UCSD-AML1 (cell line): ENCODE data around the gene PFDN6.
A peak's percentile ranks its signal among the peaks of the same experiment; 100 is the strongest.

ENCODE experiments used
- DNase-seq: peaks from one replicate; lab custom pipeline; 2025; ENCODE audit not compliant: unreplicated experiment; lab: John Stamatoyannopoulos, UW

Gene PFDN6

DNA sequence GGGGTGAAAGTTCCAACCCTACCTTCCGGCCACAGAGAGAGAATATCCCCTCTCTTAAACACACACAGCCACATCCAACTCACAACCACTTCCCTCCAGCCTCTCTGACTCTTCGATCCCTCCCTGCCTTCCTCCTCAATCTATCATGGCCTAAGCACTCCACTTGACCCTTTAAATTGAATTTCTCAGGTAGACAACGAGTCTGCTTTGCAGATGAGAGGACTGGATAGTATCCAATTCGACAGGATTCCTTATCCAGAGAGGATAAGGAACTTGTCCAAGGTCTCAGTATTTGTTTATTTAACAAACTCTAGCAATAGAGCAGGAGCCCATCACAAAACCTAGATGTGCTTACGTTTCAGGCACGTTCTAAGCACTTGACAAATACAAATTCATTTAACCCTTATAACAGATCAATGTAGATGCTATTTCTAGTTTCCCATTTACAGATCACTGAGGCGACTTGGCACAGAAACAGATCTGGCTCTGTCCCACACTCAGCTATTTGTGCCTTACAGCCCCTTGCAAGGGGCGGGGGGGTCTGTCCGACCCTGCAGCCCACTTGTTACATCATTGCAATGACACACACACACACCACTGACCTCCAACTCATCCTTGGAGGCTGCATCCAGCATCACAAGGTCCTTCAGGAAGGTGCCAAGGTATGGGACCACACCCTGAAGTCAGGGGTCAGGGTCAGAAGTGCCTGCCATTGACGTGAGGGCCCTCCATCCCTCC is 4.9 kb downstream of the PFDN6 start:
- no peak for DNase-seq

DNA sequence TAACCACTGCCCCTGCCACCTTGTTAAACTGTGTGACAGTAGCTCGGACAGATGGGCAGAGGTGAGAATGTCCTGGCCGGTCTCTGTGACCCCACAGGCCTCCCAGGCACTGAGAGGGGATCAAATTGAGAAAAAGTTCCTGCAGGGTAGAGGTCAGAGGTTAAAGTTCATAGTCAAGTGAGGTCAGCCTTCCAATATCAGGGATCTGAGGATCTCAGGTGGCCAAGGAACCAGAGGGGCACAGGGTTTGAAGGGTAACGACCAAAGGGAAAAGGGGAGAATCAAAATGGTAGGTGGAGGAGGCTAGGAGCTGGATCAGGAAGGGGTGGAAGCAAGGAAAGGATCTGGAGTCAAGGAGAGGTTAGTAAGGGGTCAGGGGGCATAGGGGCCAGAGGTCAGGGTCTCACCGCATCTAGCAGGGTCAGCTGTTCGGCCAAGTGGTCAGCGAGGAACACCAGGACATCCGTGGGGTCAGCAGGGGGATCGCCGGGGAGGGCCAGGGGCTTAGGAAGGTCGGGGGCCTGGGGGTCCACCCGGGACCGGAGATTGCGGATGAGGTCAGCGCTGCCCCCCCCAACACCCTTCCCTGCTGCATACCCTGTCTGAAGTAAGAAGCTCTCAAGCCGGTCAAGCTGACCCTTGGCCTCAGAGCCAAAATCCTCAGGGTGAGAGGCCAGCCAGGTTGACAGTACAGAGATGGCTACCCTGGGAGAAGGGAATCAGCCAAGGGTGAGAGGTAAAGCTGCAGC is 6.4 kb downstream of the PFDN6 start:
- no peak for DNase-seq

DNA sequence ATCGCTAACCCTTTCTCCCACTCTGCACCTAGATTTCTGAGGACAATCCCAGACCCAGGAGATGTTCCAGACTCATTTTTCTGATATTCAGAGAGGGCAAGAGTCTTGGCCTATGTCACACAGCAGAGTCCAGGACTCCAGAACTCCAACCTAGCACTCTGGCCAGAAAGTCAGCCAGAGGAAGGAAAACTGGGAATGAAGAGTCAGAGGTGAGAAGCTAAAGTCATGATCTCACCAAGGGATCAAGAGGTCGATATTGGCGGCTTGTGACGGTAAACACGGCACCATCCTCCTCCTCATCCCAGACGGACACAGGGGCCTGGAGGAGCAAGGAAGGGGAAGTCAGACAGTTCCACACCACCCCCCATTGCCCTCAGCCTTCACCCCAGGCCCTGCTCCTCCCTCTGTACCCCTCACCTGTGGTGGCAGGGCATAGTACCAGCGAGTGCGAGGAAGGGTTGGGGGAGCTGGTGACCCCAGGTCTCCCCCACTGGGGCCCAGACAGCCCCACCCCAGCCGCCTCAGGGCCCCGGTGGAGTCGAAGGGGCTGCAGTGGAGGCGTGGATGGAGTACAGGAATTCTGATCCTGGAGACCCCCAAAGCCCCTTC is 7.5 kb downstream of the PFDN6 start:
- no peak for DNase-seq

DNA sequence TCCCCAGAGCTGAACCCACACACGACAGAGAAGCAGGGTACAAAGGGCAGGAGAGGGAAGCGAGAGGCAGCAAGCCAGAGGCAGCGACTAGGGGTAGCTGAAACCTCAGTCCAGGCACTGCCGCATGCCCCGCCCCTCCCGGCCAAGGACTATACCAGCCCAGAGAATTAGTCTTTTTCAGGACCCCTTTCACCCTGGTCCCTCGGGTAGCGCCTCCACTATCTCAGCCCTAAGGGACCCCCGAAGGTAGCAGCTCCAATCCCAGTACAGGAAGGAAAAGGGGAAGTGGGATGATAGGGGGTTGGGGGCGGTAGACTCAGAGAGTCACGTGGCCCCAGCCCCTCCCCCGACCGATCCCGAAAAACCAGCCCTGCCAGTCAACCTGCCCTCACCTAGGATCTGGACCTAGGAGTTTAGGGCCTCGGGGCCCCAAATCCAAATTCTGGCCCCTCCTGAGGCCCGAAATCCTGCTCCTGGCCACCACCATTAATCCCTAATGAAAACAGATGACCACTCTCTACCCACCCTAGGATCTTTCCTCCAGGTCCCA is 8.1 kb downstream of the PFDN6 start:
- DNase-seq = peak; percentile 44

DNA sequence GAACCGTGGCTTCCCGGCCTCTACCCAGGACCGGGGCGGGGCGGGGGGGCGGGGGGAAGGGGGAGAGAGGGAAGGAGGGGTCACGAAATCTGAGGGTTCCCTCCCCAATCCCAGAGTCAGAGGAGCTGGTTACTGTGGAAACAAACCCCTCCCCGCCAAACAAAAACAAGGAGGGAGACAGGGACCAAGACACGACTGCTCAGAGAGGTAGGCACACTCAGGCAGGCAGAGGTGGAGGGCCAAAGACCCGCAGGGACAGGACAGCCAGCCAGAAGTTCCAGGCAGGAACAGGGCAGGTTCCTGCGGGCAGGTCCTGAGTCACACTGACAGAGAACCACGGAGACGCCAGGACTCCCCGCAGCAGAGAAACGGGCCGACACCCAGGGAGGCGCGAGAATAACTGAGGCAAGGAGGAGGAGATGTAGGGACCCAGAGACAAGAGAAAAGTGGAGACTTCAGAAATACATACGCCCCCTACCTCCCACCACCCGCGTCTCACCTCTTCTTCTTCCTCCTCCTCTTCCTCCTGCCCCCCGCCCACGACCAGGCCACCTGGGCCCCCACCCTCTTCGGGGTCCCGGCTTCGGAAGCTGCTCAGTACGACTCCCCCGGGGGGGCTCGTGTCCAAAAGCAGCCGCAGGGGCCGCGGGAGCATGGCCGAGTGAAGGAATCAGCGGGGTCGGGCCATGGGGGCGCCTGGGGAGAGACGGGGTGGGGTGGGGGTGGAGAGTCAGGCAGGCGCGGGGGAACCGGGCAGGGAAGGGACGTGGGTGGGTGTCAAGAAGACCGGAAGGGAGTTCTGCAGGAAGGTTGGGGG is 8.8 kb downstream of the PFDN6 start:
- DNase-seq = peak; percentile 61

DNA sequence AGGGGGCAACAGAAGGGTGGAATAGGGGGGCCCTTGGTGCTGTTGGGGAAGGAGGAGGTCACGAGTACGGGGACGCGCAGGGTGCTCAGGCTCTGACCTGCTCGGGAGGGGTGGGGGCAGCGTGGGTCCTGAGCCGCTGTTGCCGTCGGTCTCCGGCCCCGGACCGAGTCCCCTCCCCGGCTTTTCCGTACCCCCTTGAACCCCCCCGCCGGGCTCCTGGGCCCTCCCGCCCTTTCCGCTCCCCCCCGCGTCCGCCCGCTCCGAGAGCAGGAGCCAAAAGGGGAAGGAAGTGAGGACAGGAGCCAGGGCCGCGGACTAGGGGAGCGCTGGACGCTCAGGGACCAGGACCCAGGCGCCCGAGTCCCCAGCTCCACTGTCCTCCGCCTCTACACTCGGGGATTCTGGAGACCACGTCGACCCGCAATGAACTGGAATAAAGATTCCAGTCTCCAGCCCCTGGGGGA is 9.4 kb downstream of the PFDN6 start, which contains the start of gene RGL2:
Gene RGL2, minus strand, starts transcription at position 170 of the 464 bp plus-strand sequence. CDS start 332 bp downstream, outside the sequence.
- DNase-seq = peak; percentile 90

DNA sequence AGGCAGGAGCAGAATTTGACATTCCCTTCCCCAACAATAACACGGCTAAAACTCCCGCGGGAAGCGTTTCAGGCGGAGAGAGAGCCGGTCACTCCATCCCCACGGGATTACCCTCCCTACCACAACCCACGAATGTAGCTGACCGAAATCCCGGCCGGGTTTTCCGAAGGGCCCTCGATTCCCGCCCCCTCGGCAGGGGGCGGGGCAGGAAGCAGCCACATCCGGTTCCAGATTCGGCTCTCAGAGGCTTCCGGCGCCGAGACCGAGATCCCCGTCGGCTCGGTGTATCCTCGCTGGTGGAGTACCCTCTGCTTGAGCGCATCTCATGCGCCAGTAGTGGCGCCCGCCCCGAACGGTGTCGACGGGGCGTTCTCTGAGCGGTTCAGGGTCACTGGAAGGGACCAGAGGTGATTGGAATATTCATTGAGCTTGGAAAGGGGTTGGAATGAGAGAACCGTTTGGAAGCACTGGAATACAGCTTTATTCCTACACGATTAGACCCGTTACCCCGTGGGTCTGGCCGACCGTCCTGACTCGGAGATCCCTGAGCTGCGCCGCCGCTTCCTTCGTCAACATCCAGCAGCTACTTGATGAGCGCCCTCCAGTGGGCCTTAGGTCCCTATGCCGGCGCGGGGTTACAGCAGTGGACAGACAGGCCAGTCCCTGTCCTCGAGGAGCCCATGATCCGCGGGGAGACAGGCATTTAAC is 10.0 kb downstream of the PFDN6 start:
- peak; percentile 97 for DNase-seq

DNA sequence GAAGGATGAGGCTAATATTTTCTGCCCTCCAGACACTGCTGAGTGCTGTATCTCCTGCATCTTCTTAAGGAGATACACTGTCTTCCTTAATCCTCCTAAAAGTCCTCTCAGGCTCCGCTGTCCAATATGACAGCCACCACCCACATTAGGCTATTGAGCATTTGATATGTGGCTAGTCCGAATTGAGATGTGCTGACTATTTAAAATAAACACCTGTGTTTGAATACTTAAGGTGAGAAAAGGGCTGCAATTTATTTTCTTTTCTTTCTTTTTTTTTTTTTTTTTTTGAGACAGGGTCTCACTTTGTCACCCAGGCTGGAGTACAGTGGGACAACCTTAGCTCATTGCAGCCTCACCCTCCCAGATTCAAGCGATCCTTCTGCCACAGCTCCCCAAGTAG is 12.5 kb downstream of the PFDN6 start:
- no peak for DNase-seq

DNA sequence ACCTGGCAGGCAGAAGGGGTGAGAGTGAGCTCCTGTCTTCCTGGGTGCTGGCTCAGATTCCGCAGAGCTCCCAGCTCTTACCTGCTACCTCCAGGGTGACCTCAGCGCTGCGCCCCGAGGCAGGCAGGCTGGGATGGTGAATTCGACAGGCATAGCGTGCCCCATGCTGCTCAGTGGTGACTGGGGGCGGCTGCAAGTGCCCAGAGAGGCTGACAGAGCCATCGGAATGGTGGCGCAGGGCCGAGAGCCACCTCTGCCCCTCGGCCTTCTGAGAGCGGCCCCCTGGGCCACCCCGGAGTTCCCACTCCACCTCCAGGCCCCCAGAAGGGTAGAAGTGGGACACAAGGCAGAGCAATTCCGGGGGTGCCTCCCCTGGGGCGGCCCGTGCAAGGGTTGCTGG is 14.8 kb downstream of the PFDN6 start:
- no peak for DNase-seq

DNA sequence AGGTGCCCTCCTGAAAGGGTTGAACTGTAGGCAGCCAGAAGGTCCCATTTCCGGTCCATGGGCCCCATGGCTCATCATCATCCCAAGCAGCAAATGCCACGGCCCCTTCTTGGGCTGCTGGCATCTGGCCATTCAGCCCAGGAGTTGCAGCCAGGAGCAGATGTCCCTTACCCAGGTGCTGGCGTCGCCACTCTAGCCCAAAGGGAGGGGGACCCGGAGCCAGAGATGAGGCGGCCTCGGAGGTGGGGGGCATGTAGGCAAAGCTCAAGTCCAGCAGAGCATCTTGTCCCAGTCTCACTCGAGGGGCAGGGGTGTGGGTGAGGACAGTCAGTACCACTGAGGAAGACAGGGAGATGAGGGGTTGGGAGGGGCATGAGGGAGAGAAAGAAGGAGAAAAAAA is 15.7 kb downstream of the PFDN6 start:
- DNase-seq = no peak

DNA sequence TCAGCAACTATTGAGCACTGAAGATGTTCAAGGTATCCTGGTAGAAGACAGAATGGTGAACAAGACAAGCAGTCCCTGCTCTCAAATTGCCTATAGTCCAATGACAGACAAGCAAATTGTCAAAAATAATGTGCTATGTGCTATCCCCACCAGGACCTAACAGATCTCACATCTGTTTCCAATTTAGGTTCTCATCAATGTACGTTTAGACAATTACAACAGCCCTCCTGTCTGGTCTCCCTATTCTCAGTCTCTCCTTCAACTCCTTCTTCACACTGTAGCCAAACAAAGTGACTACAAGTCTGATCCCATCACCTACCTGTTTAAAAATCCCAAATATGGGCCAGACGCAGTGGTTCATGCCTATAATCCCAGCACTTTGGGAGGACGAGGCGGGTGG is 17.0 kb downstream of the PFDN6 start:
- no peak for DNase-seq

DNA sequence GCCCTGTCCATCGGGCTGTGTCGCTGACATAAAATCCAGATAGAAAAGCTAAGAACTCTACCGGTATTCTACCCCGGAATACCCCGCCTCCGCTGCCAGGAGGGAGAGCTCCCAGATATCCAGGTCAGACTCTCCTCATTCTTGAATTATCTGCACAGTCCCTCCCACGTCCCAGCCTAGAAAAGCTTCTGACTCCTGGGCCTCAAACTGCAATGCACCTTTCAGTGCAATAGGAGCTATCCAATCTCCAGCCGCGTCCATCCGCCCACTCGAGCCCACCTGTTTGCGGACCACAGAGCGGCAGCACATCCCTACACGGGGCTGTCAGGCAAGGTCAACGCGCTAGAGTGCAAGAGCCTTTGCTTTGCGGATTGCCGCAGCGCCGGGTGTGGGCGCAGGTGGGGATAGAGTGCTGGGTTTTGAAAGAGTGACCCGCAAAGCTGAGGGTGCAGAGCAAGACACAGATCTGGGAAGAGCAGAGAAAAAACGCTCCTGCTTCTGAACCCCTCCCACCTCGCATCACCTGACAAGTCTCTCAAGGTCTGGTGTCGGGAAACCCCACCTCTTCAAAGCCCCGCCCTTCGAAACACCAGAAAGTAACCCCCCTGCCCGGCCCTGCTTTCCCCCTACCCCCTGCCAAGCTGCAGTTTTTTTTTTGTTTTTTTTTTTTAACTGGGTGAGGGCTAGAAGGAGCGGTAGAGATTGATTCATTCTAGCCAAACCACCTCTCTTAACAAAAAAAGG is 23.1 kb downstream of the PFDN6 start:
- DNase-seq = peak; percentile 35

DNA sequence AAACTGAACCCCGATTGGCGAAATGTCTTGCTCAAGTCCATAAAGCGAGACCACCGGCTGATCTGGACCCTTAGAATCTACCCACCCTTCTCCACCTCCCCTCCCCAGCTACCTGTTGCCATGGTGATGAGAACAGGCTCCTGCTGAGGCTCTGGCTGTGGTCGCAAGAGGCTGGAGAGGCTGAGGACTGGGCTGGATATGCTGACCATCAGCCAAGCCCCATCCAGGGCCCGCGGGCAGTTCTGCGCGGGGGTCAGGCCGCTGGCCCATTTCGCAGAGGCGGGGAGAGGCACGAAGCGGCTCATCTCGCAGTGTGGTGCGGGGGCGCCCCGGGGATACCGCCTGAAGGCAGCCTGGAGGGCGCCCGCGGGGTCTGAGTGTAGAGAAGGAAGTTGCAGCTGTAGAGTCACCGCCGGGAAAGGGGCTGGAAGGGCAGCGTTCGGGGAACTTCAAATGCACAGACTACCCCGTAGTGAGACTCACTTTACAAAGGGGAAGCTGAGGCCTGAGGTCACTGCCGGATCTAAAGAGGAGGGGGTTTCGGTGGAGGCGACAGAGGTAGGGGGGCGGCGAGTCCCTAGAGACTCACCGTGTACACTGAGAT is 23.8 kb downstream of the PFDN6 start:
- DNase-seq = peak; percentile 67

DNA sequence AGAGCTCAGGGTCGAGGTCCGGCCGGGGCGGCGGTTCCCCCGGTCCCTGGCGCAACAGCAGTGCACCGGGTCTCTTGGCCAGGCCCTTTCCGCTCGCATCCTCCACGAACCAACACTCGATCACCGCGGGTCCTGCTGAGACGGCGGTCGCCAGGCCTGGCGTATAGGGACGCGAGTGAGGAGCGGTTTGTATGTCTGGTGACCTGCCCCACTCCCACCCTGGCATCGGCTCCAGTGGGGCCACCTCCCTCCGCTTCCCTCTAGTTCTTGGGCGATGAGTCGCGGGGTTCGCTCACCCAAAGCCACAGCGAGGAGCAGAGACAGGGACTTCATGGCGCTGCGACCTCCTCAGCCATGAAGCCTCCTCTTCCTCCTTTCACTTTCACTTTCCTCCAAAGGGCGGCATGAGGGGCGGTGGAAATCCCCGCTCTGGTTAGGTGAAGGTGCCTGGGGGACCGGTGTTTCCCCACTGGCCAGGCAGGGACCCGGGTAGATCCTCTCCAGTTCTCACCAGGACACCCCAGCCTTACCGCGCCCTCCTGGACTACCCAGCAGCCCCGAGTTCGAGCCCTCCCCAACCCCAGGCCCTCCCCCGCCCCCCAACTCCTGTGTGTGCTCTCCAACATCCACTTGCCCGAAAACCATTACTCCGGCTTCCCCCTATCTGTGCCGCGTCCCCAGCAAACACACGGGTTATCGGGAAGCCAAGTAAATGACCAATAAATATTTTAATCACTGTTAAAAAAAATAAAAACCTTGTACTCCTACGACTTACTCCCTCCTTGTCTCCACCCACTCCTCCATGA is 24.5 kb downstream of the PFDN6 start, which contains the start of gene TAPBP:
Gene TAPBP, minus strand, starts transcription at position 370 of the 806 bp plus-strand sequence. Its CDS starts 37 bp downstream, at position 333.
- DNase-seq = peak; percentile 67

DNA sequence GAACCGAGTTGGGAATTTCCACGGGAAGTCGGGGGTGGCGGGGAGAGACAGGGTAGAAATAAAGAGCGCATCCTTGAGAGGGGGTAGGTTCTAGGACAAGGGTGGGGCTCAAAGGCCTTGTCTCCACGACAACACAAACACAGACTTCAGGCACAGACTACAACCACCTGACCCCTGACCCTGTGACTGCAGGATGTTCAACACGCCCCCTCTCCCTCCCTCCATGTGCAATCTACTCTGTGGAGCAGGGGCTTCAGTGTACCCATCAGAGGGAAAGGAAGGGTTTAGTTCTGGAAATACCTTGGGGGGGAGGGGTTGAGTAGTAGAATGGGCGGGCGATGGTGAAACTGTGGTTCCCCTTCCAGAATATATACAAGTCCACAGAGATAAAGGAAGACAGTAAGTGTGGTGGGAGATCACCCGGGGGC is 25.1 kb downstream of the PFDN6 start:
- peak; percentile 53 for DNase-seq

DNA sequence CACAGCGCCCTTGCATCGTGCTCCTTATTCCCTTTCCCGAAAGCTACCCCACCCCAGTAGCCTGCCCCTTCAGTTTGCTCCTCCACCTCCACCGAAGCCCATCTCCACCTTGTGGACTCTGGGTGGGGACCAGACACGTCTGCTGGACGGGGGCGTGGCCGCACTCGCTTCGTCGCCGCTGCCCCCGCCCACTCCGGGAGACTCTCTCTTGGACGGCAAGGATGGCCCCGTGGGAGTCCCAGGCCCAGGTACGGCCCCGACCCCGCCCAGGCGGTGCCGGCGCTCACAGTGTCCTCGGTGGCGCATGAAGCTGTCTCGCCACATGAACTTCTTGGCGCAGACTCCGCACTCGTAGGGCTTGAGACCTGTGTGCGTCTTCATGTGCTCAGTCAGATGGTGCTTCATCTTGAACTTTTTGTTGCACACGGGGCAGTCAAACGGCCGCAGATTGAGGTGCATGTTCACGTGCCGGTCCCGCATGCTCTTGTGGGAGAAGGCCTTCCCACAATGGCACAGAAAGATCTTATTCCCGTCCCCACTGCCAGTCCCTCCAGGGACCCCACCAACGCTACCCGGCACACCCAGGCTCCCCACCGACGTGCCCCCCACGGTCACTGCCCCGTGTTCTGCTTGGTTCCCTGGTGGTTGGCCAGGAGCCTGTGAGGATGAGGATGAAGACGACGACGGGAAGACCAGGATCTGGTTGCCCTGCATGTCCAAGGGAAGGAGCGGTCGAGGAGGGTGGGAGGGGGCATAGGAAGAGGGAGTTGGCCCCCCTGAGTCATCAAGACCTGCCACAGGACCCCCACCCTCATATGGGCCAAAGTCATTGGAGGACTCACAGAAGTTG is 25.8 kb downstream of the PFDN6 start:
- DNase-seq = no peak
